ENCODE results near the gene PHETA2. TPM values are rescaled to one million over a fixed set of nuclear protein-coding genes. Genes with fewer than 3 reads are reported as not detected.

PHETA2 gene
- total RNA-seq, 1 experiment from 2014 or later, result 5.7 TPM

- TF ChIP-seq ATF6 (CRISPR knock-in tag; IDR thresholded peaks at IDR 0.05) (no peak), TCF7 (CRISPR knock-in tag; IDR thresholded peaks at IDR 0.05; ENCODE audit: low read depth) (no peak; the same call in 1 of the 2 replicates), GABPB1 (CRISPR knock-in tag; IDR thresholded peaks at IDR 0.05) (0 out of 2 replicates have a peak, but pooled peaks have one; percentile 29), ATF2 (CRISPR knock-in tag; IDR thresholded peaks at IDR 0.05; ENCODE audit: borderline replicate concordance, low read depth) (0 out of 2 replicates have a peak, but pooled peaks have one; percentile 27), E2F5 (CRISPR knock-in tag; IDR thresholded peaks at IDR 0.05) (peak; percentile 90), ZNF219 (CRISPR knock-in tag; IDR thresholded peaks at IDR 0.05; ENCODE audit: borderline replicate concordance) (no peak; the same call in 1 of the 2 replicates), E2F1 (CRISPR knock-in tag; IDR thresholded peaks at IDR 0.05) (0 out of 2 replicates have a peak, but pooled peaks have one; percentile 32), USF1 (CRISPR knock-in tag; IDR thresholded peaks at IDR 0.05) (no peak), FOXK1 (CRISPR knock-in tag; IDR thresholded peaks at IDR 0.05) (peak; percentile 25; the same call in 1 of the 2 replicates), FOXP4 (CRISPR knock-in tag; IDR thresholded peaks at IDR 0.05) (peak; percentile 95), ERG (CRISPR knock-in tag; IDR thresholded peaks at IDR 0.05) (no peak), SMAD4 (CRISPR knock-in tag; IDR thresholded peaks at IDR 0.05) (peak; percentile 55; the same call in 1 of the 2 replicates), GTF2I (CRISPR knock-in tag; conservative IDR thresholded peaks at IDR 0.05) (no peak), USF2 (CRISPR knock-in tag; IDR thresholded peaks at IDR 0.05) (0 out of 2 replicates have a peak, but pooled peaks have one; percentile 31), AFF4 (CRISPR knock-in tag; IDR thresholded peaks at IDR 0.05; ENCODE audit: borderline replicate concordance) (0 out of 2 replicates have a peak, but pooled peaks have one; percentile 63), ARID4B (CRISPR knock-in tag; IDR thresholded peaks at IDR 0.05; ENCODE audit: borderline replicate concordance) (no peak; the same call in 1 of the 2 replicates)
These were observed 3.3 kb upstream of the PHETA2 start, which contains the start of gene NAGA (continued) for GRCh38 chr22:42070517-42071422.

Measured in WTC11 (cell line).